Liver (tissue), 3 donors: Measurements from ENCODE around the gene ACVR2A.

Experiments
- CTCF ChIP-seq: fragments of 150-350 bp; IDR thresholded peaks from 2 replicates; pipeline ENCODE4 v1.5.1; 2017; ENCODE audit warnings: improper control_type of control experiment, low read depth, low read length; ENCODE audit not compliant: missing input control
- EGR1 ChIP-seq, 2 donors: IDR thresholded peaks; 2 replicates each; pipeline ENCODE4 v1.6.1; 2016 to 2018; ENCODE audit warnings: antibody characterized with exemption in 2 of 2, low read depth in 2 of 2
- FOXA1 ChIP-seq: IDR thresholded peaks from 2 replicates; pipeline ENCODE4 v1.6.1; 2016; ENCODE audit warnings: antibody characterized with exemption
- FOXA2 ChIP-seq: IDR thresholded peaks from 2 replicates; pipeline ENCODE4 v1.6.1; 2016; ENCODE audit warnings: antibody characterized with exemption
- GABPA ChIP-seq, 2 donors: IDR thresholded peaks in 1 of 2; conservative IDR thresholded peaks in 1 of 2; 2 replicates each; pipeline ENCODE4 v1.6.1; 2016; ENCODE audit warnings: antibody characterized with exemption in 2 of 2, mild to moderate bottlenecking in 1 of 2, moderate library complexity in 1 of 2
- MAX ChIP-seq: IDR thresholded peaks from 2 replicates; pipeline ENCODE4 v1.6.1; 2016; ENCODE audit warnings: antibody characterized with exemption
- RAD21 ChIP-seq, 2 donors: IDR thresholded peaks; 2 replicates each; pipeline ENCODE4 v1.6.1; 2016; ENCODE audit warnings: antibody characterized with exemption in 2 of 2, mild to moderate bottlenecking in 2 of 2
- RXRA ChIP-seq, 2 donors: IDR thresholded peaks; 2 replicates each; pipeline ENCODE4 v1.6.1; 2017 to 2018; ENCODE audit warnings: antibody characterized with exemption in 2 of 2, mild to moderate bottlenecking in 1 of 2
- SP1 ChIP-seq: IDR thresholded peaks from 2 replicates; pipeline ENCODE4 v1.6.1; 2018; ENCODE audit warnings: antibody characterized with exemption, mild to moderate bottlenecking
- TAF1 ChIP-seq: conservative IDR thresholded peaks from 2 replicates; pipeline ENCODE4 v1.6.1; 2016; ENCODE audit warnings: antibody characterized with exemption, mild to moderate bottlenecking
- YY1 ChIP-seq: IDR thresholded peaks from 2 replicates; pipeline ENCODE4 v1.6.1; 2016; ENCODE audit warnings: antibody characterized with exemption, mild to moderate bottlenecking
- ZBTB33 ChIP-seq: IDR thresholded peaks from 2 replicates; pipeline ENCODE4 v1.6.1; 2016; ENCODE audit warnings: antibody characterized with exemption
- TF ChIP-seq, protein P1 (sequence below): IDR thresholded peaks from 2 replicates; pipeline ENCODE4 v1.6.1; 2016; ENCODE audit warnings: antibody characterized with exemption, mild to moderate bottlenecking
- TF ChIP-seq, protein P2 (sequence below): IDR thresholded peaks from 2 replicates; pipeline ENCODE4 v1.6.1; 2016; ENCODE audit warnings: antibody characterized with exemption
- donor health status: healthy.
- donor health status: healthy.

DNA sequence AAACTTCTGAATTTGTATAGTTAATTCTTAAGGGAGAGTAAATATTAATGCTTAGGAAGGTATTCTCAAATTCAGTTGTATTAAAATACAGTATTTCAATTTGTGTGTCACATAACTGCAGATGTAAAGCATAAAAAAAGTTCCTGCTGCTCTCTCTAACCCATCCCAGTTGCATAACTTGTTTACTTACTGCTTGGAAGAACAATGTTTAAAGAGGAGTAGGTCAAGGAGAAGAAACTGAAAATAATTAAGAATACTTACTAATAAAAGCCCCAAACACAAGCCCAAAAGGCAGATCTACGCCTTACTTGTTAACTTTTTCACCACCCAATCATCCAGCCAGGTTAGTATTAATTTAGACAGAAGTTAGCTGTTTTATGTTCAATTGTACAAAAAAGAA is 94.5 kb downstream of the ACVR2A start:
- TF ChIP-seq, protein P1, sequence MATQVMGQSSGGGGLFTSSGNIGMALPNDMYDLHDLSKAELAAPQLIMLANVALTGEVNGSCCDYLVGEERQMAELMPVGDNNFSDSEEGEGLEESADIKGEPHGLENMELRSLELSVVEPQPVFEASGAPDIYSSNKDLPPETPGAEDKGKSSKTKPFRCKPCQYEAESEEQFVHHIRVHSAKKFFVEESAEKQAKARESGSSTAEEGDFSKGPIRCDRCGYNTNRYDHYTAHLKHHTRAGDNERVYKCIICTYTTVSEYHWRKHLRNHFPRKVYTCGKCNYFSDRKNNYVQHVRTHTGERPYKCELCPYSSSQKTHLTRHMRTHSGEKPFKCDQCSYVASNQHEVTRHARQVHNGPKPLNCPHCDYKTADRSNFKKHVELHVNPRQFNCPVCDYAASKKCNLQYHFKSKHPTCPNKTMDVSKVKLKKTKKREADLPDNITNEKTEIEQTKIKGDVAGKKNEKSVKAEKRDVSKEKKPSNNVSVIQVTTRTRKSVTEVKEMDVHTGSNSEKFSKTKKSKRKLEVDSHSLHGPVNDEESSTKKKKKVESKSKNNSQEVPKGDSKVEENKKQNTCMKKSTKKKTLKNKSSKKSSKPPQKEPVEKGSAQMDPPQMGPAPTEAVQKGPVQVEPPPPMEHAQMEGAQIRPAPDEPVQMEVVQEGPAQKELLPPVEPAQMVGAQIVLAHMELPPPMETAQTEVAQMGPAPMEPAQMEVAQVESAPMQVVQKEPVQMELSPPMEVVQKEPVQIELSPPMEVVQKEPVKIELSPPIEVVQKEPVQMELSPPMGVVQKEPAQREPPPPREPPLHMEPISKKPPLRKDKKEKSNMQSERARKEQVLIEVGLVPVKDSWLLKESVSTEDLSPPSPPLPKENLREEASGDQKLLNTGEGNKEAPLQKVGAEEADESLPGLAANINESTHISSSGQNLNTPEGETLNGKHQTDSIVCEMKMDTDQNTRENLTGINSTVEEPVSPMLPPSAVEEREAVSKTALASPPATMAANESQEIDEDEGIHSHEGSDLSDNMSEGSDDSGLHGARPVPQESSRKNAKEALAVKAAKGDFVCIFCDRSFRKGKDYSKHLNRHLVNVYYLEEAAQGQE: no peak
- TF ChIP-seq CTCF (no peak), RXRA (IDR thresholded peaks at IDR 0.05) (no peak), GABPA (IDR thresholded peaks at IDR 0.05 in 1 of 2, conservative IDR thresholded peaks at IDR 0.05 in 1 of 2) (no peak), MAX (no peak), SP1 (no peak), ZBTB33 (no peak), YY1 (no peak), EGR1 (IDR thresholded peaks at IDR 0.05; ENCODE audit: low read depth in 2 of 2) (no peak), RAD21 (IDR thresholded peaks at IDR 0.05) (no peak), FOXA2 (peak; percentile 46), TAF1 (no peak), FOXA1 (no peak)
- TF ChIP-seq, protein P2, sequence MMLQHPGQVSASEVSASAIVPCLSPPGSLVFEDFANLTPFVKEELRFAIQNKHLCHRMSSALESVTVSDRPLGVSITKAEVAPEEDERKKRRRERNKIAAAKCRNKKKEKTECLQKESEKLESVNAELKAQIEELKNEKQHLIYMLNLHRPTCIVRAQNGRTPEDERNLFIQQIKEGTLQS: no peak
